Keratinocyte (primary cell): ENCODE measurements around the gene NAA10. TPM values are rescaled to one million over a fixed set of nuclear protein-coding genes. Genes with fewer than 3 reads are reported as not detected.
A peak's percentile ranks its signal among the peaks of the same experiment; 100 is the strongest.

Source experiments
- DNase-seq: peaks from one replicate; pipeline ENCODE4 v3.0.0-alpha.2; 2011; ENCODE audit warnings: low read depth, missing footprints, low spot score
- FAIRE-seq: peaks from 2 replicates; lab custom pipeline; 2011; peaks lifted over from hg19 to GRCh38; lab: Jason Lieb, UNC
- H2AFZ ChIP-seq: 2 replicates; pipeline ENCODE4 v1.6.0; 2012; ENCODE audit warnings: low read length, control low read depth, inconsistent platforms; ENCODE audit not compliant: control insufficient read depth
- H3K27ac ChIP-seq: 2 replicates; pipeline ENCODE4 v1.5.1; 2011; ENCODE audit warnings: low read length; ENCODE audit not compliant: control insufficient read depth, insufficient read depth
- H3K27me3 ChIP-seq: 3 replicates; pipeline ENCODE4 v1.6.0; 2011; ENCODE audit warnings: low read length; ENCODE audit not compliant: control insufficient read depth, insufficient read depth; ENCODE audit errors: extremely low read depth
- H3K36me3 ChIP-seq, 2 experiments: 2 replicates in 1 of 2; 3 replicates in 1 of 2; pipeline ENCODE4 v1.5.1; 2011; ENCODE audit warnings: low read length in 2 of 2, mild to moderate bottlenecking in 1 of 2; ENCODE audit not compliant: control insufficient read depth in 2 of 2, insufficient read depth in 2 of 2; ENCODE audit errors: extremely low read depth in 1 of 2
- H3K4me1 ChIP-seq: 3 replicates; pipeline ENCODE4 v1.5.1; 2011; ENCODE audit warnings: low read length; ENCODE audit not compliant: control insufficient read depth, insufficient read depth; ENCODE audit errors: extremely low read depth
- H3K4me2 ChIP-seq: 3 replicates; pipeline ENCODE4 v1.6.0; 2011; ENCODE audit warnings: low read depth, low read length; ENCODE audit not compliant: control insufficient read depth, insufficient read depth; ENCODE audit errors: extremely low read depth
- H3K4me3 ChIP-seq, 3 experiments: fragments of 200-600 bp in 1 of 3; sonication (generic) in 1 of 3; 2 replicates in 2 of 3; 3 replicates in 1 of 3; pipeline ENCODE4 v1.5.1; 2011 to 2016; ENCODE audit warnings: low read length in 3 of 3, mild to moderate bottlenecking in 3 of 3, control low read depth in 2 of 3, inconsistent platforms in 1 of 3, low read depth in 1 of 3, mixed read lengths in 1 of 3, mixed run types in 1 of 3, moderate library complexity in 1 of 3; ENCODE audit not compliant: control insufficient read depth in 2 of 3, insufficient read depth in 2 of 3; ENCODE audit errors: extremely low read depth in 1 of 3
- H3K79me2 ChIP-seq: 2 replicates; pipeline ENCODE4 v1.6.0; 2012; ENCODE audit warnings: low read length; ENCODE audit not compliant: control insufficient read depth, insufficient read depth
- H3K9ac ChIP-seq: 3 replicates; pipeline ENCODE4 v1.6.0; 2011; ENCODE audit warnings: low read length; ENCODE audit not compliant: control insufficient read depth, insufficient read depth; ENCODE audit errors: extremely low read depth
- H3K9me1 ChIP-seq: 3 replicates; pipeline ENCODE4 v1.6.0; 2011; ENCODE audit warnings: low read length; ENCODE audit not compliant: control insufficient read depth, insufficient read depth; ENCODE audit errors: extremely low read depth
- H3K9me3 ChIP-seq: 2 replicates; pipeline ENCODE4 v1.5.1; 2012; ENCODE audit warnings: low read depth, low read length; ENCODE audit not compliant: control insufficient read depth
- H4K20me1 ChIP-seq: 3 replicates; pipeline ENCODE4 v1.6.0; 2011; ENCODE audit warnings: low read length; ENCODE audit not compliant: control insufficient read depth, insufficient read depth; ENCODE audit errors: extremely low read depth
- EZH2 ChIP-seq: IDR thresholded peaks from one replicate; pipeline ENCODE4 v1.6.1; 2012; ENCODE audit warnings: inconsistent platforms, mild to moderate bottlenecking, low read length, moderate library complexity
- dilution Hi-C: fragments of 300-500 bp; cut with MboI; formaldehyde crosslinking; loops from one replicate; pipeline ENCODE4 v1.7.0; 2020; ENCODE audit warnings: low sequenced_read_pairs; ENCODE audit not compliant: extremely low pct_ligation_motif_present
- polyA plus RNA-seq, 5 experiments: library from polyadenylated mRNA; depleted of rRNA in 3 of 5; stranded (reverse) in 3 of 5; stranded (forward) in 1 of 5; unstranded in 1 of 5; fragments of >200 nt; gene quantifications; 1 replicate in 1 of 5; 2 replicates in 3 of 5; 3 replicates in 1 of 5; pipeline versions ENCODE4 v1.2.1 to v1.2.3, GENCODE V29; 2011 to 2012; ENCODE audit warnings: missing spikeins in 2 of 5, low read depth in 1 of 5, low replicate concordance in 1 of 5
- TF ChIP-seq, protein P1 (sequence below), 3 experiments: IDR thresholded peaks in 1 of 3; conservative IDR thresholded peaks in 1 of 3; optimal IDR thresholded peaks in 1 of 3; 2 replicates in 2 of 3; 3 replicates in 1 of 3; pipeline versions ENCODE3 to v1.5.1; 2011; ENCODE audit warnings: low read length in 3 of 3, mild to moderate bottlenecking in 3 of 3, moderate library complexity in 2 of 3, control low read depth in 1 of 3, inconsistent platforms in 1 of 3; ENCODE audit not compliant: insufficient read depth in 2 of 3; ENCODE audit errors: extremely low read depth in 1 of 3

The NAA10 gene
- polyA plus RNA-seq, 1 donor (not counting 4 experiments of a cell fraction or from before 2014, with no cell fraction given) = 103 TPM

DNA sequence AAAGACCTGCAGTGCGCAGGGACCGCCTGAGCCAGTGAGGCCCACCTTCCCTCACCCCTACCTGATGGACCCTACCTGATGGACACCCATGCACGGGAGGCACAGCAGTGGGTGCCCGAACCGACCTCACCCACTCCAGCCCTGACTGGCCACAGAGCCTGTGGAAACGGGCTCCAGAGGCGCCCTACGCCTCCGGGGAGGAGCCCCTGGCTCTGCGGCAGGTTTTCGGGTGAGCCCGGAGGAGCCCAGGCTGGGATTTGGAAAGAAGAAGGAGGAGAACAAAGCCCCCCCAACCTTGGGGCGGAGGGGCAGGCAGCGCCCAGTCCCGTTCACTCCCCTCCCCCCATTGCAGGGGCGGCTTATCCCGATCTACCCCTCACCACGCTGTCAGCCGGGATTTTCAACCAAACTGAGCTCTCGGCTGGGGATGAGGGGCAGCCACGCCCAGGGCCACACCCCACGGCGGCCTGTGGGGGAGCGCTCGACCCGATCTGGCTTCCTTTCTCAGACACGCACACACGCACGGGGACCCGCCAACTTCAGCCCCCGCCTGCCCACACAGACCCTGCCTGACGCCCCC, 49.5 kb downstream of the NAA10 start:
- Histone ChIP-seq H3K79me2 (no peaks in the 10 kb centered on the region), H3K27me3 (peaks cover 26% of the 10 kb centered on the region), H4K20me1 (peaks cover 3% of the 10 kb centered on the region), H3K9me3 (no peaks in the 10 kb centered on the region), H3K9ac (no peak overlapping the region), H3K4me1 (peaks cover 3% of the 10 kb centered on the region), H2AFZ (no peak overlapping the region), H3K36me3 (no peaks in the 10 kb centered on the region), H3K9me1 (no peaks in the 10 kb centered on the region), H3K27ac (no peak overlapping the region), H3K4me2 (peak overlapping the region; percentile 51), H3K4me3 (peak overlapping the region; percentile 46 to 59 (median 59))
- TF ChIP-seq, protein P1, sequence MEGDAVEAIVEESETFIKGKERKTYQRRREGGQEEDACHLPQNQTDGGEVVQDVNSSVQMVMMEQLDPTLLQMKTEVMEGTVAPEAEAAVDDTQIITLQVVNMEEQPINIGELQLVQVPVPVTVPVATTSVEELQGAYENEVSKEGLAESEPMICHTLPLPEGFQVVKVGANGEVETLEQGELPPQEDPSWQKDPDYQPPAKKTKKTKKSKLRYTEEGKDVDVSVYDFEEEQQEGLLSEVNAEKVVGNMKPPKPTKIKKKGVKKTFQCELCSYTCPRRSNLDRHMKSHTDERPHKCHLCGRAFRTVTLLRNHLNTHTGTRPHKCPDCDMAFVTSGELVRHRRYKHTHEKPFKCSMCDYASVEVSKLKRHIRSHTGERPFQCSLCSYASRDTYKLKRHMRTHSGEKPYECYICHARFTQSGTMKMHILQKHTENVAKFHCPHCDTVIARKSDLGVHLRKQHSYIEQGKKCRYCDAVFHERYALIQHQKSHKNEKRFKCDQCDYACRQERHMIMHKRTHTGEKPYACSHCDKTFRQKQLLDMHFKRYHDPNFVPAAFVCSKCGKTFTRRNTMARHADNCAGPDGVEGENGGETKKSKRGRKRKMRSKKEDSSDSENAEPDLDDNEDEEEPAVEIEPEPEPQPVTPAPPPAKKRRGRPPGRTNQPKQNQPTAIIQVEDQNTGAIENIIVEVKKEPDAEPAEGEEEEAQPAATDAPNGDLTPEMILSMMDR (optimal IDR thresholded peaks at IDR 0.05 in 1 of 3, IDR thresholded peaks at IDR 0.05 in 1 of 3, conservative IDR thresholded peaks at IDR 0.05 in 1 of 3; ENCODE audit: extremely low read depth in 1 of 3, insufficient read depth in 2 of 3, low read length in 3 of 3) = no peak
- no peak for TF ChIP-seq EZH2
- DNase-seq (no peak), FAIRE-seq (no peak)
- dilution Hi-C loops = no loop called here

DNA sequence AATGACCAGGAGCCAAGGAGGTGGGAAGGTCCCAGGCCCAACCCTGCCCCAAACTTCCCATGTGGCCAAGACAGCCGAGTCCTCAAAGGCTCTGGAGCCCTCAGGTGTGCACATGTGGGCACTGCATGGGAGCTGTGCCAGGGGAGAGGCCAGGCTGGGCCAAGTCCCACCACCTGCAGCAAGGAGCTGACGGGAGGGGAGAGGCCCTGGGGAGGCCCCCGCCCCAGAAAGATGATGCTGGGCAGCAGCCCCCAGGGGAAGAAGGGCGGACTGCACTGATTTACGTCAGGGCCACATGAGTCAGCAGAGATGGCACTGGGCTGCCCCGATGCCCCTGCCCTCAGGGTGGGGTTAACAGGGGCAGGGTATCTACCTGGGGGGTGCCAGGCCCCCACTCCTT, 50.2 kb downstream of the NAA10 start:
- H3K4me1 ChIP-seq = peaks cover 3% of the 10 kb centered on the region
- peak overlapping the region in 1 of 3 experiments; percentile 59 for H3K4me3 ChIP-seq
- no peak for FAIRE-seq
- peaks cover 3% of the 10 kb centered on the region for H4K20me1 ChIP-seq
- H3K36me3 ChIP-seq = no peaks in the 10 kb centered on the region
- H3K9me3 ChIP-seq = no peaks in the 10 kb centered on the region
- H2AFZ ChIP-seq = no peak overlapping the region
- H3K27me3 ChIP-seq = peaks cover 33% of the 10 kb centered on the region
- DNase-seq = no peak
- no peaks in the 10 kb centered on the region for H3K79me2 ChIP-seq
- dilution Hi-C loops = no loop called here
- H3K9me1 ChIP-seq = no peaks in the 10 kb centered on the region
- peak overlapping the region; percentile 51 for H3K4me2 ChIP-seq
- H3K9ac ChIP-seq = no peak overlapping the region
- TF ChIP-seq EZH2 = no peak
- TF ChIP-seq, protein P1 (optimal IDR thresholded peaks at IDR 0.05 in 1 of 3, IDR thresholded peaks at IDR 0.05 in 1 of 3, conservative IDR thresholded peaks at IDR 0.05 in 1 of 3; ENCODE audit: extremely low read depth in 1 of 3, insufficient read depth in 2 of 3, low read length in 3 of 3) = peak in 1 of 3 experiments; percentile 12
- H3K27ac ChIP-seq = no peak overlapping the region
